Sigmoid colon (tissue), 7 donors: ENCODE data around the gene SLC35G2. TPM values are rescaled to one million over a fixed set of nuclear protein-coding genes. Genes with fewer than 3 reads are reported as not detected.
"Not testable (repeated sequence)": the region's sequence is repeated elsewhere in the genome, so short reads cannot be mapped to it uniquely, and the experiment has no call there.

Experiments used
- DNase-seq: peaks from one replicate; pipeline ENCODE4 v3.0.0-alpha.2; 2019
- H3K27ac ChIP-seq, 4 donors: fragments of 200-600 bp; sonication (generic); one replicate each; pipeline ENCODE4 v1.5.1; 2016 to 2019; ENCODE audit warnings: mild to moderate bottlenecking in 1 of 4
- H3K27me3 ChIP-seq, 3 donors: fragments of 200-600 bp; sonication (generic); one replicate each; pipeline ENCODE4 v1.5.1; 2019; ENCODE audit warnings: mild to moderate bottlenecking in 1 of 3
- H3K36me3 ChIP-seq, 4 donors: fragments of 200-600 bp; sonication (generic); one replicate each; pipeline ENCODE4 v1.5.1; 2016 to 2019
- H3K4me1 ChIP-seq, 4 donors: fragments of 200-600 bp; sonication (generic); one replicate each; pipeline ENCODE4 v1.5.1; 2017 to 2019
- H3K4me3 ChIP-seq, 4 donors: fragments of 200-600 bp; sonication (generic); one replicate each; pipeline ENCODE4 v1.5.1; 2017 to 2019; ENCODE audit warnings: mild to moderate bottlenecking in 2 of 4, moderate library complexity in 1 of 4
- H3K9me3 ChIP-seq, 4 donors: fragments of 200-600 bp in 3 of 4; sonication (generic) in 3 of 4; one replicate each; pipeline versions ENCODE4 v1.5.1 to v1.6.1; 2013 to 2019
- EP300 ChIP-seq, 4 donors: sonication (generic); formaldehyde crosslinking; IDR thresholded peaks; one replicate each; pipeline ENCODE4 v1.6.1; 2017; ENCODE audit warnings: antibody characterized with exemption in 4 of 4
- POLR2A ChIP-seq, 2 donors: fragments of 450-650 bp; IDR thresholded peaks; one replicate each; pipeline ENCODE4 v1.6.1; 2016; ENCODE audit warnings: antibody characterized with exemption in 2 of 2, mild to moderate bottlenecking in 2 of 2, moderate library complexity in 2 of 2
- POLR2AphosphoS5 ChIP-seq, 4 donors: sonication (generic); formaldehyde crosslinking; IDR thresholded peaks; one replicate each; pipeline ENCODE4 v1.6.1; 2017; ENCODE audit warnings: antibody characterized with exemption in 4 of 4
- WGBS, 2 donors: extraction: QIAGEN DNeasy Blood & Tissue Kit; methylation state at CpG; one replicate each; pipeline ENCODE4 v1.1.7; 2013; 5-methylcytosine and 5-hydroxymethylcytosine counted together
- intact Hi-C: fragments of 100-400 bp; cut with DNase I; formaldehyde crosslinking; loops from one replicate; pipeline ENCODE4 v1.15.1; 2023
- polyA plus RNA-seq, 3 donors: library from polyadenylated mRNA; stranded (reverse); fragments of 200-250 nt; gene quantifications; one replicate each; pipeline ENCODE4 v1.2.3, GENCODE V29; 2013
- total RNA-seq, 4 donors: library from RNA; depleted of rRNA; stranded (reverse); fragments of >200 nt; gene quantifications; one replicate each; pipeline ENCODE4 v1.1.0, GENCODE V29; 2016
- TF ChIP-seq, protein P1 (sequence below), 4 experiments: fragments of 450-650 bp in 3 of 4; fragments of 200-600 bp in 1 of 4; IDR thresholded peaks; one replicate each; pipeline ENCODE4 v1.5.1; 2016 to 2019; ENCODE audit warnings: antibody characterized with exemption in 4 of 4, mild to moderate bottlenecking in 3 of 4, moderate library complexity in 2 of 4
- donor health status: healthy with polysubstance abuse.
- donor health status: Bipolar disorder and iron deficiency.
- donor health status: healthy.

Gene SLC35G2
- total and polyA plus RNA-seq, 7 donors = 0.69 to 8.0 (median 3.4) TPM

DNA sequence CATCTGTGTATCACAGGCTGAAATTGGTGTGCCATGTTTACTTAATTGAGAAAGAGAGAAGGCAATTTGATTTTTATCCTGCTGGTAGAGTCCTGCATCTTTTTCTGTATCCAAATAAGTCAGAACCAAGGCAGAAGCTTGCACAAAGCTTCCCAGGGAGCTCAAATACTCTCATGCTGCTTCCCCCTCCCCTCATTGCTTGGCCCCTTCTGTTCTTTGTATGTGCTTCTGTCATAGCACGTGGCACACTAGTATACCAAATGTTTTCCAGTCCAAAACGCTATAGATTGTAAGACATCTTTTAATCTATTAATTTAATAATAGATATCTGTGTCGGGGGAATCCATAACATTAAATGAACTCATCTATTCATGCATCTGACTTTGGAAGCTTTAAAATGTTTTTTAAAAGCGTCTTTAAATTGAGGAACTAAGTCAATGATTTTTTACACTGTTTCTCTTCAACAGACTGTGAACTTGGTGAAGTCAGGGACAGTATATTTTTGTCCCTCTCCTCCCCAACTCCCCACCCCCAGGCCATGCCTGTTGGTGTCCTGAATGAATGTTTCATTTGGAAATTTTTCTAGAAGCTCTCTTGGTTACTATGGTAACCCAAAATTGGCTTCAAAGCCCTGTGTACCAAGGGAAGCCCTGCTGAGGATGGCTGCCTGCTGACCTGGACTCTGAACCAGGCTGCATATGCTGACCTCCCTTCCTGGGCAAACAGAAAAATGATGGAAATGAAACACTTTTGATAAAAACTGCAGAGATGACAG is 26.2 kb upstream of the SLC35G2 start:
- Histone ChIP-seq H3K36me3 (no peaks in the 10 kb centered on the region), H3K4me3 (no peak overlapping the region), H3K9me3 (no peaks in the 10 kb centered on the region), H3K27me3 (no peaks in the 10 kb centered on the region), H3K27ac (no peak overlapping the region), H3K4me1 (peaks cover 0 to 6% (median 2%) of the 10 kb centered on the region in 4 donors)
- DNase-seq = no peak
- intact Hi-C loops = no loop called here
- no peak for TF ChIP-seq POLR2A (IDR thresholded peaks at IDR 0.05)
- TF ChIP-seq EP300 (IDR thresholded peaks at IDR 0.05) = no peak
- TF ChIP-seq, protein P1, sequence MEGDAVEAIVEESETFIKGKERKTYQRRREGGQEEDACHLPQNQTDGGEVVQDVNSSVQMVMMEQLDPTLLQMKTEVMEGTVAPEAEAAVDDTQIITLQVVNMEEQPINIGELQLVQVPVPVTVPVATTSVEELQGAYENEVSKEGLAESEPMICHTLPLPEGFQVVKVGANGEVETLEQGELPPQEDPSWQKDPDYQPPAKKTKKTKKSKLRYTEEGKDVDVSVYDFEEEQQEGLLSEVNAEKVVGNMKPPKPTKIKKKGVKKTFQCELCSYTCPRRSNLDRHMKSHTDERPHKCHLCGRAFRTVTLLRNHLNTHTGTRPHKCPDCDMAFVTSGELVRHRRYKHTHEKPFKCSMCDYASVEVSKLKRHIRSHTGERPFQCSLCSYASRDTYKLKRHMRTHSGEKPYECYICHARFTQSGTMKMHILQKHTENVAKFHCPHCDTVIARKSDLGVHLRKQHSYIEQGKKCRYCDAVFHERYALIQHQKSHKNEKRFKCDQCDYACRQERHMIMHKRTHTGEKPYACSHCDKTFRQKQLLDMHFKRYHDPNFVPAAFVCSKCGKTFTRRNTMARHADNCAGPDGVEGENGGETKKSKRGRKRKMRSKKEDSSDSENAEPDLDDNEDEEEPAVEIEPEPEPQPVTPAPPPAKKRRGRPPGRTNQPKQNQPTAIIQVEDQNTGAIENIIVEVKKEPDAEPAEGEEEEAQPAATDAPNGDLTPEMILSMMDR (IDR thresholded peaks at IDR 0.05) = no peak
- TF ChIP-seq POLR2AphosphoS5 (IDR thresholded peaks at IDR 0.05) = no peak
- WGBS, 2 donors = 58 to 73% methylated on average over 4 of the region's 4 CpGs

DNA sequence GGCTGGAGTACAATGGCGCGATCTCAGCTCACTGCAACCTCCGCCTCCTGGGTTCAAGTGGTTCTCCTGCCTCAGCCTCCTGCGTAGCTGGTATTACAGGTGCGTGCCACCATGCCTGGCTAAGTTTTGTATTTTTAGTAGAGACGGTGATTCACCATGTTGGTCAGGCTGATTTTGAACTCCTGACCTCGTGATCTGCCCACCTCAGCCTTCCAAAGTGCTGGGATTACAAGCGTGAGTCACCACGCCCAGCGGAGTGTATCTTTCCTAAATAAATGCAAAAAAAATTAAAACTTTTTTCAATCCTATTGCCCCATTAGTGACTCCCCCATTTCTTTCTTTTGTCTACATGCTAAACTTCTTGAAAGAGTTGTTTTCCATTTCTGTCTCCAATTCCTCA is 17.8 kb upstream of the SLC35G2 start:
- intact Hi-C loops, H3K4me1 ChIP-seq, H3K36me3 ChIP-seq, H3K27ac ChIP-seq, H3K9me3 ChIP-seq, H3K4me3 ChIP-seq, DNase-seq, H3K27me3 ChIP-seq: not testable (repeated sequence)
- WGBS, 2 donors = 95% methylated on average over 10 of the region's 10 CpGs

DNA sequence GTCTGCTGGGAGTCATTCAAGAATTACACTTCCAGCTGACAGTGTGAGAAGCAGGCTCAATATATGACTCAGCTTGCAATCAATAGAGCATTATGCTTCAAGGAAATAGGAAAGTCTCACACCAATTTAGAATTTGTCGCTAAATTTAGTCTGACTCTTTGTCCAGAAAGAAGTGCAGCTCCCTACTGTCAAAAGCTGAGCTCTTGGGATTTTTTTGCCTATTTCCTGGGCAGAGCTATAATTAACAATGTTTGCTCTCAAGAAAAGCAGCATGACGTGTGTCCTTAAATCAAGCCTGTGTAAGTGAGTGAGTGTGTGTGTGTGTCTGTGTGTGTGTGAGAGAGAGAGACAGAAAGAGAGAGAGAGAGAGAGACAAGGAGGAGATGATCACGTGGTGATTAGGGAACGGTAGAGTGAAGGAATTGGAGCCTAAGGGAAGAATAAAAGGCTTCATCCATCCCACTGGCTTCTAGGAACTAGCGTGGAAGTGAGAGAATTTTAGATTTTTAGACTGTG is 16.4 kb upstream of the SLC35G2 start:
- H3K9me3 ChIP-seq = no peaks in the 10 kb centered on the region
- TF ChIP-seq, protein P1 (IDR thresholded peaks at IDR 0.05) = no peak
- no peak for TF ChIP-seq EP300 (IDR thresholded peaks at IDR 0.05)
- TF ChIP-seq POLR2AphosphoS5 (IDR thresholded peaks at IDR 0.05) = no peak
- no peak for TF ChIP-seq POLR2A (IDR thresholded peaks at IDR 0.05)
- no peaks in the 10 kb centered on the region for H3K36me3 ChIP-seq
- H3K27me3 ChIP-seq = no peaks in the 10 kb centered on the region
- H3K27ac ChIP-seq = no peak overlapping the region
- DNase-seq = no peak
- WGBS, 2 donors = 16 to 29% methylated on average over 5 of the region's 5 CpGs
- no peaks in the 10 kb centered on the region for H3K4me1 ChIP-seq
- H3K4me3 ChIP-seq = no peak overlapping the region
- intact Hi-C loops = no loop called here

DNA sequence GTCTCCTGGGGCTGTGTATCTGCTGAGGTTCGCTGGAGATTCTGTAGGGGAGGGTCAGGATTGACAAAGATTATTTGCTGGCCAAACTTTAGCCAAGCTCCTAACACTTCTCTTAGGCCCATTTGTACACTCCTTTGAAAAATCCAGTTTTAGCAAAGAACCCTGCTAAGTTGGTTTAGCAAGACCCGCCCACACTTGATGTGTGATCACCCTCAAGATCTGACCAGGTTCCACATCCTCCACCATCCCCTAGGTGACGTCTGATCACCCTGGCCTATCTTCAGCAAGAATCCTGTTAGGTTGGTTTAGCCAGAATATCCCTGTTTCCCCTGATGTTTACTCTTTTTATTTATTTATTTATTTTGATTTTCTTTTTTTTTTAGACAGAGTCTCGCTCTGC is 14.8 kb upstream of the SLC35G2 start:
- Histone ChIP-seq H3K36me3 (no peaks in the 10 kb centered on the region), H3K9me3 (no peaks in the 10 kb centered on the region), H3K27me3 (no peaks in the 10 kb centered on the region), H3K27ac (no peak overlapping the region), H3K4me3 (no peak overlapping the region), H3K4me1 (no peaks in the 10 kb centered on the region)
- intact Hi-C loops = no loop called here
- no peak for TF ChIP-seq EP300 (IDR thresholded peaks at IDR 0.05)
- TF ChIP-seq, protein P1 (IDR thresholded peaks at IDR 0.05) = no peak
- no peak for TF ChIP-seq POLR2AphosphoS5 (IDR thresholded peaks at IDR 0.05)
- TF ChIP-seq POLR2A (IDR thresholded peaks at IDR 0.05) = no peak
- DNase-seq = no peak
- 92 to 93% methylated on average over 4 of the region's 4 CpGs for WGBS, 2 donors

DNA sequence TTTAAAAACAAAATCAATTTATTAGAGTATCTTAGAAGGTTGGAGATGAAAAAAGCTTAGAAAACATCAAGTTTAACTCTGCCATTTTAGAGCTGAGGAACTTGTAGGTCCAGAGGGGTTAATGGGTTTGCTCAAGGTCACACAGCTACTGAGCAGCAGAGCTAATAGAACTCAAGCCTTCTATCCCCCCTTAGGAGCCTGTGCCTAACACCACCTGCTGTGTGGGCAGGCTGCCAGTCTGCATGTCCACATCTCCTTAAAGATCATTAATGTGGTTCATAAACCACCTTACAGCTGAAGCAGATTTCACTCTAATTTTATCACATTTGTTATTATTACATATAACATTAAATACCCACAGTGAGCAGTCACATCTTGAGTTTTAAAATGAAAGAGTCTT is 14.1 kb upstream of the SLC35G2 start:
- Histone ChIP-seq H3K4me1 (no peaks in the 10 kb centered on the region), H3K4me3 (no peak overlapping the region), H3K27ac (no peak overlapping the region), H3K9me3 (no peaks in the 10 kb centered on the region), H3K27me3 (no peaks in the 10 kb centered on the region), H3K36me3 (no peaks in the 10 kb centered on the region)
- intact Hi-C loops = no loop called here
- no peak for TF ChIP-seq POLR2A (IDR thresholded peaks at IDR 0.05)
- no peak for TF ChIP-seq POLR2AphosphoS5 (IDR thresholded peaks at IDR 0.05)
- TF ChIP-seq, protein P1 (IDR thresholded peaks at IDR 0.05) = no peak
- TF ChIP-seq EP300 (IDR thresholded peaks at IDR 0.05) = no peak
- DNase-seq = no peak
